NCI-H226 (cell line): ENCODE measurements around the gene EVC2.

Experiments
- DNase-seq: peaks from one replicate; pipeline ENCODE4 v3.0.0-alpha.2; 2015

EVC2 gene, protein sequence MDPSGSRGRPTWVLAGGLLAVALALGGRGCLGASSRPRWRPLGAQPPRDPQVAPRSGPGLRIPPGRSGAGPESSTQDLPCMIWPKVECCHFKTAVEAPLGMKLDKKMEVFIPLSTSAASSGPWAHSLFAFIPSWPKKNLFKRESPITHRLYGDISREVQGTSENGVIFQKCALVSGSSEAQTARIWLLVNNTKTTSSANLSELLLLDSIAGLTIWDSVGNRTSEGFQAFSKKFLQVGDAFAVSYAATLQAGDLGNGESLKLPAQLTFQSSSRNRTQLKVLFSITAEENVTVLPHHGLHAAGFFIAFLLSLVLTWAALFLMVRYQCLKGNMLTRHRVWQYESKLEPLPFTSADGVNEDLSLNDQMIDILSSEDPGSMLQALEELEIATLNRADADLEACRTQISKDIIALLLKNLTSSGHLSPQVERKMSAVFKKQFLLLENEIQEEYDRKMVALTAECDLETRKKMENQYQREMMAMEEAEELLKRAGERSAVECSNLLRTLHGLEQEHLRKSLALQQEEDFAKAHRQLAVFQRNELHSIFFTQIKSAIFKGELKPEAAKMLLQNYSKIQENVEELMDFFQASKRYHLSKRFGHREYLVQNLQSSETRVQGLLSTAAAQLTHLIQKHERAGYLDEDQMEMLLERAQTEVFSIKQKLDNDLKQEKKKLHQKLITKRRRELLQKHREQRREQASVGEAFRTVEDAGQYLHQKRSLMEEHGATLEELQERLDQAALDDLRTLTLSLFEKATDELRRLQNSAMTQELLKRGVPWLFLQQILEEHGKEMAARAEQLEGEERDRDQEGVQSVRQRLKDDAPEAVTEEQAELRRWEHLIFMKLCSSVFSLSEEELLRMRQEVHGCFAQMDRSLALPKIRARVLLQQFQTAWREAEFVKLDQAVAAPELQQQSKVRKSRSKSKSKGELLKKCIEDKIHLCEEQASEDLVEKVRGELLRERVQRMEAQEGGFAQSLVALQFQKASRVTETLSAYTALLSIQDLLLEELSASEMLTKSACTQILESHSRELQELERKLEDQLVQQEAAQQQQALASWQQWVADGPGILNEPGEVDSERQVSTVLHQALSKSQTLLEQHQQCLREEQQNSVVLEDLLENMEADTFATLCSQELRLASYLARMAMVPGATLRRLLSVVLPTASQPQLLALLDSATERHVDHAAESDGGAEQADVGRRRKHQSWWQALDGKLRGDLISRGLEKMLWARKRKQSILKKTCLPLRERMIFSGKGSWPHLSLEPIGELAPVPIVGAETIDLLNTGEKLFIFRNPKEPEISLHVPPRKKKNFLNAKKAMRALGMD

DNA sequence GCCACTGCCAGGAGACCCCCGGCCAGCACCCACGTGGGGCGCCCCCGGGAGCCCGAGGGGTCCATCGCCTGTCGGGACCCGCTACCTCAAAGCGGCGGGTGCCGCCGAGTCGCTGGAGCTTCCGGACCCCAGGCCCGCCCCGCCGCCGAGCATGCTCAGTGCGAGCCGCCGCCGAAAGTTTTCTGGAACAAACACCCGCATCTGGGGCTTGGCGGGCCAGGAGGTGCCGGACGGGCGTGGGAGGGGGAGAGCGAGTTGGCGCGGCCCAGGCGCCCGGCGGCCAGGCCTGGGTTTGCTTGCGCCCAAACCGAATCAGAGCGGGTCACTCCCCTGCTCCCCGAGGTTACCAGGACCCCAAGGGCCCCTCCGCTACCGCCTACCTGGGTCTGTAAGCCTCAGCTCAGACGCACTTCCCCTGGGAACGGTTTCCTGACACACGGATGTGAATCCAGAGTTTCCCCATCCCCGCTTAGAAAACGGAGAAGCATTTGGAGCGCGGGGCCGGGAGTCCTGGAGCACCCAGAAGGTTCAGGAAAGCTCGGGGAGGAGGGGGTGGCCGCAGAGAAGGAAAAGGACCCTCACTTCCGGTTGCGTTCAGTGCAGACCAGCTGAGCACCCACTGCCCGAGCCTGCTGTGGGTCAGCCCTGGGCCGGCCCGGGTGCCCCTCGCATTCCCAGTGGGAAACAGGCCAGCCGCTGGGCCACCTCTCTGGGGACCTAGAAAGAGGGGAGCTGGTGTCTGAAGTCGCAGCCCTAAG lies at the start of gene EVC2:
EVC2 (minus strand) TSS at position 111 of the 758 bp plus-strand sequence; CDS start at position 65, 46 bp downstream.
- peak; percentile 27 for DNase-seq

DNA sequence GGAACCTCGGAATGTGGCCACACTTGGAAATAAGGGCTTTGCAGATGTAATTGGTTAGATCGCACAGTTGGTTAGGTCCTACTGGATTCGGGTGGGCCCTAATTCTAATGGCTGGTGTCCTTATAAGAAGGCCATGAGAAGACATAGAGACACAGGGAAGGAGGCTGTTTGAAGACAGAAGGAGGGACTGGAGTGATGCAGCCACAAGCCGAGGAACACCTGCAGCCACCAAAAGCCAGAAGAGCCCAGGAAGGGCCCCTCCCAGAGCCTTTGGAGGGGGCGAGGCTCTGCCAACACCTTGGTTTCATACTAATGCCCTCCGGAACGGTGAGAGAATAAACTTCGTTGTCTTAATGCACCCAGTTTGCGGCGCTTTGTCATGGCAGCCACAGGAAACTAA lies 49.6 kb upstream of the EVC2 start:
- DNase-seq, result no peak

DNA sequence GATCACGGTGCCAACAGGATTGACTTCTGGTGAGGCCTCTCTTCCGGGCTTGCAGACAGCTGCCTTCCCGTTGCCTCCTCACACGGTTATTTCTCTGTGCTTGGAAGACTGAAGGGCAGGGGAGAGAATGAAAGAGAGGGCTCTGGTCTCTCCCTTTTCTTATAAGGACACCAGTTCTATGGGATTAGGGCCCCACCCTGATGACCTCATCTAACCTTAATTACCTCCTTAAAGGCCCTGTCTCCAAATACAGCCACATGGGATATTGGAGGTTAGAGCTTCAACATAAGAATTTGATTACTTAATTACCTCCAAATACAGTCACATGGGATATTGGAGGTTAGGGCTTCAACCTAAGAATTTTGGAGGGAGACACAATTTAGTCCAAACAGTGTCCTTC lies 49.2 kb upstream of the EVC2 start:
- DNase-seq, result no peak

DNA sequence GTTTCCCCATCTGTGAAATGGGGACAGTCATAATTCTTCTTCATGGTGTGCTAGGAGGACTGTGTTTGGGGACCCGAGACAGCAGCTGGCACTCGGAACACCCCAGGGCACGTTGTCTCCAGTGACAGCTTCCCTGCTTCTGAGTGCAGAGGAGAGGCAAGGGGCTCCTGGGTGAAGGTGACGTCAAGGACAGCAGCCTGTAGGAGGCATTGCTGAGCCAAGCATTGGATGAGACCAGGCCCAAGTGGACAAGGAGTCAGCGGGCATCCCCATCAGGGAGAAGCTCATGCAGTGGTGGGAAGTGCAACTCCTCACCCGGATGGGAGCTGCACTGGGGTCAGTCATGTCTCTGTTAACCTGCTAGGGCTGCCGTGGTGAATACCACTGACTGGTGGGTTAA lies 48.7 kb upstream of the EVC2 start:
- no peak for DNase-seq

DNA sequence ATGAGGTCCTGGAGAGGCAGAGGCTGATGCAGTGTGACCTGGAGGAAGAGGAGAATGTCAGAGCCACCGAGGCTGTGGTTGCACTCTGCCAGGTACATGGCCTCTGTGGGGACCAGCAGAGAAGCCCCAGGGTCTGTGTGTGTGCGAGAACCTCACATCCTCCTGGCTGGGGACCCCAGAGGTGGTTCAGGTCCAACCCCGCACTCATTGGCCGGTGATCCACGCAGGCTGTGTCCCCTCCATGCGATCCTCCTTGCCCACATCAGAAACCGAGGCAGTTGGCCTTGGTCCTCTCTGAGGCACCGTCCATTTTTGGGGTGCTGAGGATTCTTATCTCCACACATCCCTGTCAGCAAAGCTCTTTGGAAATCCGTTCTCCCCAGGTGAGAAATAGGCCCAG lies 47.9 kb upstream of the EVC2 start:
- no peak for DNase-seq

DNA sequence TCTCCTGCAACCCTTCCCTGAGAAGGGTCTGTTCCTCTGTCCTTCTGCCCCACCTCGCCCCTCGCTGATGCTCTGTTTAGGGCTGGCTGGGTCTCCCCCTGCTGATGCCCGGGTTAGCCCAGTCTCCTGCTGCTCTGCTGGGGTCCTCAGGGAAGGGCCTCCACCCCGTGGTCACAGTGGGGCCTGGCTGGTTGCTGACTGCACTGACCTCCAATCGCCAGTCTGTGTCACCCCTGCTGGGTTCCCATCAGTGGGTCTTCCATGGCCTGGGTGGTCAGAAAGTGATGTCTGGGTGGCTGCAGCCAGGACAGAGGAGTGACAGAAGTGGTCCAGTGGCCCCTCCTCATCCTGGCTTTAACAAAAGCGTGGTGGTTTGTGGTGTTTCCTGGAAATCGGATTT lies 47.3 kb upstream of the EVC2 start:
- DNase-seq, result no peak

DNA sequence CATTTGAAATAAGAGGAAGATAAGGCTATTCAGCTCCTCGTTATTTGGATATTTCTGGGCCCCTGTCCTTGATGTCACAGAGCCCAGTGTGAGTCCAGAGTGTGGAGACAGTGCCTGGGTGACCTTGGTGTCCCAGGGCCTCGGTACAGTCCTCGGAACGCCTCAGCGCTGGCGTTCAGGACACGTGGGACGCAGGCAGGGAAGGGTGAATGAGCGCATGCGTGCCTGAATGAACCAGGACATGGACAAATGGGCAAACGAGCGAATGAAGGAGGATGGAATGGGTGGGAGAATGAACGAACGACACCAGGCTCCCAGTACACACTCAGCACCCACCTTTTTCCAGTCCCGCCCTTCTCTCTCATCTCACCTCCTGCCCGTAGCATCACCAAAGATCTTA lies 46.8 kb upstream of the EVC2 start:
- DNase-seq, result no peak

DNA sequence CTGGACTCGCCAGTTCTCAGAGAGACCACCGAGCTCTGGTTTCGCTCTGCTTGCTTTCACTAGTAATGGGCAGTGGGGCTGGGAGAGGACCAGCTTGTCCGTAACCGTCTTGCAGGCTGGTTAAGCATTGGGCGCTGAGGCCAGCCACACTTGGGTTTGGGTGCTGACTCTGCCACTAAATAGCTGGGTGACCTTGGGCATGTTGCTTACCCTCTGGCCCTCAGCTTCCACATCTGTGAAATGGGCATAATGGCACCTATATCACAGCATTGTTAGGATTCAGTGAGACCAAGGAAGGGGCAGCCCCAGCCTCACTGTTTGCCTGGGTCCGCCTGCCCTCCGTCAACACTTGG lies 46.1 kb upstream of the EVC2 start:
- DNase-seq, result no peak

DNA sequence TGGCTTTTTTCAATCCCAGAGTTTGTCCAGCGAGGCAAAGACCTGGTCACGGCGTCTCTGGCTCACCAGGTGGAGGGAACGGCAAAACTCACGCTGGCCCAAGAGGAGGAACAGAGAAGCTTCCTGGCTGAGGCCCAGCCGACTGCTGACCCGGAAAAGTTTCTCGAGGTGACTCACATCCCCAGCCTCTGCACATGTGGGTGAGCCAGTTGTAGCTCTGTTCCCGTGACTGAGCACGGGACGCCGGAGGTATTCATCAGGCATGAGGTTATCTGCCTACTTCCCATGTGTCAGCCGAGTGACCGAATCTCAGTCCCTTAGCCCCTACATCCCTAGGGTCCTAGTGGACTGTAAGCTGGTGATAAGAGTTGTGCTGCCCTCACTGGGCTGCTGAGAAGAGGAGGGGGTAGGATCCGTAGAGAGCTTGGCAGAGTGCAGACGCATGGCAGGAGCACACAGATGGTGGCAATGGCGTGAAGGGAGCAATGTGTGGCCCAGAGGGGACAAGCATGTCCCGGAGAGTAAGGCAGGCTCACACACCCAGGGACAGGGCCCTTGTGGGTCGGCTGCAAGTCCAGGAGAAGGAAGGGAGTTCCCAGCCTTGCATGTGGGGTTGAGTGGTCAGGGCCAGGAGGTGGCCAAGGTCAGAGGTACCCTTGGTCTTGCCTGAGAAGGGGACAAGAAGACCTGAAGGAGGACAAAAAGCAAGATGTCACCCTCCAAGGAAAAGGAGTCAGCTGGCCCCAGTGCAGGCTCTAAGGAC lies 45.6 kb upstream of the EVC2 start:
- DNase-seq, result peak; percentile 80

DNA sequence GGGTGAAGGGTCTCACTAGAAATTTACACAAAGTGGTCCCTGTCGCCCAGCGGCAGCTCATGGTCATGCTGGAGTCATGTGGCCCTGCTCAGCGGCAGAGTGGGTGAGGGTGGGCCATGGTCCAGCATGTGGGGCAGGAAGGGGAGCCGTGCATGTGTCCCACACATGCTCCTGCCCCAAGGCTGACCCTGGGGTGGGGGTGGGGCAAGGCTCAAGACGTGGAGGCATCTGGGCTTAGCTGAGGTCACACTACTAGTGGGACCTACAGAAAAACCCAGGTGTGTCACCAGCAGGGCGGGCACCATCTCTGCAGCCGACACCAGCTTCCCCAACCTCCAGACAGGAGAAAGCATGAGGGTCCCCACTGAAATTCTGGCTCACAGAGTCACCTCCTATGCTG lies 45.0 kb upstream of the EVC2 start:
- no peak for DNase-seq

DNA sequence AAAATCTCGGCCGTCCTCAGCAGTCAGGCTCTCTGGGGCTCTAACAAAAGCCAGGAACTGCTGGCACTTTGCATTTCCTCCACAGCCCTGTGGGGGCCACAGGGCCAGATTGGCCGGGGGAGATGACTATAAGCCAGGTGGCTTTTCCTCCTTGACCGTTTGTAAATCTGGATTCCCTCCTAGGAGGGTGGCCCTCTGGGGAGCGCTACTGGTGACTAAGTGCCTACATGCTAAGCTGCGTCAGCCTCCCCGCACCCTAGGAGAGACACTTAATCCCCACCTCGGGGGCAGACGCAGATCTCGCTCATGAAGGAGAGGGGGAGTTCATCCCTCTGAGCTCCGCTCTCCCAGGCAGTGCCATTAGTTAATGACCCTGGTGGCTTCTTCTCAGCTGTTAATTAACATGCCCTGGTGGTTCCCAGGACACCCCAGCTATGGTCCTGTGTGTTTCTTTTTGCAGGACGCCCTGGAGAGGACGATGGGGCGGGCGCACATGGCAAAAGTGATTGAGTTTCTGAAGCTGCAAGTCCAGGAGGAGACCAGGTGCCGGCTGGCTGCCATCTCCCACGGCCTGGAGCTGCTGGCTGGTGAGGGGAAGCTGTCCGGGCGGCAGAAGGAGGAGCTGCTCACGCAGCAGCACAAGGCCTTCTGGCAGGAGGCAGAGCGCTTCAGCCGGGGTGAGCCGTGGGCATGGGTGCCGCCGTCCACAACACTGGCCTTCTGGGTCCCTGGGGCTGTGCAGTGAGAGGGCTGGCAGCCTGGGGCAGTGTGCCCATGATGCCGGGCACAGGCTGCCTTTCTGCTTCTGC lies 44.2 kb upstream of the EVC2 start:
- DNase-seq, result no peak

DNA sequence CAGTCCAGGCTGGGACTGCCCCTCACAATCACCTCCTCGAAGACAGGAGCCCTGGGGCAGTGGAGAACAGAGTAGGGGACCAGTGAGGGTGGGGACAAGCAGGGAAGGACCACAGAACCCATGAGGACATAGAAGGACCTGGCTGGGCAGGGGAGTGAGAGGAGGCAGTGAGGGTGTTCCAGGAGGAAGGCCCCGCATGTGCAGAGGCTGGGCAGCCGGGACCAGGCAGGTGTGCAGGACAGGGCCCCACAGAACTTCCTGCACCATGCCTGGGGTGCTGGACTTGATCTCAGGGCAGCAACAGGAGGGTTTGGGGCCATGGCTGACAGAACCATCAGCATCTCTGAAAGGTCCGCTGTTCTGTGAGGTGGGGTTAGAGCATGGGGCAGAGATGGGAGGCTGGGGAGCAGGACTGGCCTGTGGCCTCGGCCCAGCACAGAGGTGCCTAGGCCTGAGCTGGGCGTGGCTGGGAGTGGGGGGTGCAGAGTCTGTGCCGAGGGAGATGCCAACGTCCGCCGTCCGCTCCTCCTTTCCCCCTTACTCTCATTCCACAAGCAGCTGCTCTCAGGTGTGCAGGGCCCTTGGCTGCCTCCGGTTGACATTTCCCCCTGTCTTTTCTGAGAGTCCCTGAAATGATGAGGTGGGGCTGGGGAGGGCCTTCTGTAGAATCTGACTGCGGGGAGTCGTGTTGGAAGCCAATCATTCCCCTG lies 43.5 kb upstream of the EVC2 start:
- no peak for DNase-seq

DNA sequence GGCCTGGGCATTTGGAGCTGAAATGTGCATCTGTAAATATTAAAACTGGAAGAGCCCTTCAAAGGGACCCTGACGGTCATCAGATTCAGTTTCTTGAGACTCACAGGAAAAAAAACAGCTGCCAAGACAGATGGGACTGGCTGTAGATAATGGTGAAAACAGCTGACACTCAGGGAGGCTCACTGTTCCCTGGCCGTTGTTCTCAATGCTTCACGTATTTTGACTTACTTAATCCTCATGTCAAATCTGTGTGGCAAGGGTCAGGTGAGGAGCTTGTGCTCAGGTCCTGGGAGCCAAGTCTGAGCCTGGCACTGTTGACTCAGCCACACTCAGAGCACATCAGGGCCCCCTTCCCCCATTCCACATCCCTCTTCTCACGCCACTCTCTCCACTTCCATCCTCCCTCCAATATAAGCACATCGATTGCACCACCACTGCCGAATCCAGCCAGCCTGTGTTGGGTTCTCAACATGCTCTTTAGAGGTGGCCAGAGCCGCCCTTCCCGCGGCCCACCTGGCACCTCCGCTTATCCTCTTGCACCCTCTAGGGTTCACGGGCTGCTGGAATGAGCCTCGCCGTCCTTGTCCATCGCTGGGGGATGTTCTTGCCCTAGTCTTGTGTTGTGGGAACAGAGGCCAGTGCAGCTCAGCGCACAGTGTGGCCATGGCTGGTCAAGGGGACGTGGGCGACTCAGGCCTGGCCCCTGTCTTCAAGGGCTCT lies 42.7 kb upstream of the EVC2 start:
- no peak for DNase-seq

DNA sequence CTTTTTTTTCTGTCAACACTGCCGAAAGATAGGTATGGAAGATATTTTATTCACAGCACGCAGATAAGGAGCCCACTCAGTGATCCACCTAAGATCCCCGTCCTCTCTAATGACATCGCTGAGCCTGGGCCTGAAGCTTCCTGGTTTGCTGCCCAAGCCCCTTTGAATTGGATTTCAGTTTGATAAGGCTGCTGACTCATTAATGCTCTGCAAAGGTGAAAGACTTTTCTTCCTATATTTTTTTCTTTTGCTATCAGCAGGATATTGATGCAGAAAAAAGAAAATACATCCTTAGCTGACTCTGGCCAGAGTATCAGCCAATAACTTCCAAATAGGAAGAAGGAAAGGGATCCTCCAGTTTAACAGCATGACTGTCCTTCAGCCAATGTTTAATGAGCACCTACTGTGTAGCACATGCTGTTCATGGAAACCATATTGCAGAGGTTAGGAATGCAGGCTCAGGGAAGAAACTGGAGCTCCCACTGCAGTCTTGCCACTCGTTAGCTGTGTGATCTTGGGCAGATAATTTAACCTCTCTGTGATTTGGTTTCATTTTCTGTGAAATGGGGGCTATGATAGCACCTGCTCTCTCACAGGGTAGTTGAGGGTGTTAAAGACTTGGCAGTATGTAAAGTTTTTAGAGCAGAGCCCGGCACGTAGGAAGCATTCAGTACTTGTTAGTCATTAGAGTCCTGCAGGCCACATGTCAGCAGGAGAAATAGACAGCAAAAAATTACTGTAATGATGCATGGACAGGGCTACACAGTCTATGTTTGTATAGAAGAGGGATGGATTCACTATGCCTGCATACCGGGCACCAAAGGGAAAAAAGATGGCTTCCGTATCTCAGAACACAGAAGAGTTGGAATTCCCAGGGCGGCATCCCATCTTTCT lies 41.9 kb upstream of the EVC2 start:
- DNase-seq, result peak; percentile 8

DNA sequence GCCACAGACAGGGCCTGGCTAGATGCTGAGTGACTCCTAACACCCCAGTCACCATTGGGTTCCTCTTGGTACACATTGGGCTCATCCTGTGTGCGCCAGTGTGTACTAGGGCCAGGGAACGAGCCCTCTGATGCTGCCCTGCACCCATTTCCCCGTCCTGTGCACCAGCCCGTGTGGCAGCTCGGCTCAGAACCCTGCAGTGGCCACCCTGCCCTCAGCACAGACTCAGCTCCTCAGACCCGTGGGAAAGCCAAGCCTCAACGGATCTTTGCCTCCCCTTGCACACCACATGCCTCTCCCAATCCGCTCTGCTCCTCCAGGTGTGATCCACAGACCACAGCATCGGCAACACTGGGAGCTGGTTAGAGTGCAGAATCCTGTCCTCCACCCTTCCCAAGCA lies 41.2 kb upstream of the EVC2 start:
- no peak for DNase-seq

DNA sequence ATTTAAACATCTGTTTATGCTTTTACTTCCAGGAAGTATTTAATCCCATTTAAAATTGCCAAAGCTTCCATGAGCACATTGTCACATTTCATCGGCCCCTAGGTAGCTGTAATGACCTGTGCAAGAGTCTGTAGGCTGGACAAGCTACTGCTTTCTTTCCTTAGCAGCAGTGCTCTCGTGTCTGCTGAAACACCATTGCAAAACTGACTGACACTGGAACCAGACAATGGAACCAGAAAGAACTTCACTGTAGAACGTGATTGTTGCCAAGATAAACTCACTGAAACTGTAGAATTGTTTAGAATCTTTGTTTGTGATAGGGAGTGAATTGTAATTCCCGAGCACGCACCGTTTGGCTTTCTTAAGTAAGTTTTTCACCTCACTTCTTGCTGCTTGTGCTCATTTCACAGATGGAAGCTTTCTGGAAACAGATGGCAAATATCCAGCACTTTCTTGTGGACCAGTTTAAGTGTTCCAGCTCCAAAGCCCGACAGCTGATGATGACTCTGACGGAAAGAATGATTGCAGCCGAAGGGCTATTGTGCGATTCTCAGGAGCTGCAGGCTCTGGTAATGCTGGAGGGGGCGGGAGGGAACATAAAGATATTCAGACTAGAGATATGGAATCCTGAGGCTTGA lies 39.5 kb upstream of the EVC2 start:
- DNase-seq, result peak; percentile 90

DNA sequence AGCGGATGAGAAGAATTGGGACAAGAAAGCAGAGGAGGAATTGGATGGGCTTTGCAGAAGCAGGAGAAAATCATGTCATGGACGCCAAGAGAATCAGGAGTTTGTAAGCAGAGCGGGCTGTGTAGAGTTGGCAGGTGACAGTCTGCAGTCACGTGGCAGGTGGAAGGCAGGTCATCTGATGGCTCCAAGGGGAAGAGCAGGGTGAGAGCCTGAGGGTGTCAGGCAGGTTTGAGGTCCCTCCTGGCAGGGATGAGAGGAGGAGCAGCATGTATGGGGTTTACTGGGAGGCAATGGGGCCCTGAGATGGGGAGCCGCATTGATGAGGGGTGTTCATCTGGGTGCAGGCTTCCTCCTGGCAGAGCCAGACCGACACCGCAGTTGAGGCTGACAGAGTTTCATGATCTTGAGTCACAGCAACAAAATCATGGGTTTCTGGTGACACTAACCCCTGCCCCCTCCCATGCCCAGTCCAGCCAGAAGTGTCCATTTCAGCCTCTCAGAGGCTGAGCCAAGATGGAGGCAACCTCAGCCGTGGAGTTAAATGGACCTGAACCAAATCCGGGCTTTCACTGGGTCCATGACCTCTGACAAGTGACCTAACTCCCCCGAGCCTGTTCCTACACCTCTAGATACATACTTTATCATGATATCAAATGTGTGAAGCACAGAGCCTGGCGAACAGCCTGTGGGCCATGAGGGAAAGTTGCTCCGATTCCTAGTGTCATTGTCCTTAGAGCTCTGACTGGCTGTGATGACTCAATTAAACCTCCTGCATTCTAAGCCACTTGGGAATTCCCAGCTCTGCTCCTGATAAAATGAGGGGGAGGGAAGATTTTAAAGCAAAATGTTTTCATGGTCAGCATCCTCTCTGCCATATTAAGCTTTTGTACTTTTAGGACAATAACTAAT lies 38.7 kb upstream of the EVC2 start:
- DNase-seq, result peak; percentile 32
